HG03039 (cell line): ENCODE results near the gene FHAD1.

Experiments used
- ATAC-seq: cut with Tn5 transposase; IDR thresholded peaks from one replicate; pipeline ENCODE4 v1.9.1; 2021; ENCODE audit warnings: mild to moderate bottlenecking, moderate library complexity; ENCODE audit not compliant: unreplicated experiment

FHAD1 gene

DNA sequence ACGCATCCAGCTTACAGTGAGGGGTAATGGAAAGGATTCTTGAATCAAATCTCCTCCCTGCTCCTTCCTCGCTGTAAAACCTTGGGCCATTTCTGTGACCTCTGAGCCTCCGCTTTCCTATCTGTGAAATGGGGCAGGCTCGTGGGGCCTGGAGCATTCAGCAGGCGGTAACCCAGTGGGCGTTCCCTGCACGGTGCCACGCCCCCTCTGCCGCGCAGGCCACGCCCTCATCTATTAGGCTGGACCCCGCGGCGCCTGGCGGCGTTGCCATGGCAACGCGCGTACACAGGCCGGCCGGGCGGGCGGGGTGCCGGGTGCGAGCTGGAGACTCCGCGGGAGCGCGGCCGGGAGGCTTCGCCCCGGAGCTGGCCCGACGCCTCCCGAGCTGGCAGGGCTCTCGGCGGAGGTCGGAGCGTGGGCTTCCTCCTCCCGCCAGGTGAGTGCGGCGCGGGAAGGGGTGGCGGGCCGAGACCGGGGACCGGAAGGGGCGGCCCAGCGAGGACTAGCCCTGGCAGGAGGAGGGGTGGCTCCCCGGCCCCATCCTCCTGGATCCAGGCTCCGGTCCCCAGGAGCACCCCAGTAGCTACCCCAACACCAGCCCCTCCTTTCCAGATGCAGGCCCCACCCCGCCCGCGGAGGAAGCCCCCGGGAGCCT lies at the start of gene FHAD1:
Gene FHAD1 (plus strand): TSS at position 264 of the 655 bp plus-strand sequence. CDS start 4,562 bp downstream, outside the sequence.
- no peak for ATAC-seq

- ATAC-seq = no peak
Observed at GRCh38 chr1:15197591-15198447, 49.2 kb upstream of the FHAD1 start.

DNA sequence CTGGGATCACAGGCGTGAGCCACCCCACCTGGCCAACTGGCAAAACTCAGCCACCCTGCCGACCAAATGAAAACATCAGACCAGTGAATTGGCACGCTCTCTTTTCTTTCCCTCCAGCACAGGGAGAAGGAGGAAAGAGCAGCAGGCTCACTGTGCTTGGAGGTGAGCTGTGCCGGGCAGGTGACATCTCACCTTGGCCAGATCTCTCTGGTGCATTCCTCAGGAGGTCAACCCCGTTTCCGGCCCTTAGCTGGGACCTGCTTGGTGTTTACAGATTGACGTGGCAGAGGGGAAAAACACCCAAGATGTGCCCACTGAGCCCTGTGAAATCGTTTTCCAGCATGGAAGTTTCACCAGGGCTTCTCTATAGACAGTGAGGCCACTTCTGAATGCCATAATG lies 48.3 kb upstream of the FHAD1 start:
- no peak for ATAC-seq

GRCh38 chr1:15201221-15201620 lies 45.8 kb upstream of the FHAD1 start:
- ATAC-seq = no peak

GRCh38 chr1:15201849-15202551 lies 45.0 kb upstream of the FHAD1 start:
- no peak for ATAC-seq

GRCh38 chr1:15204931-15205330 lies 42.1 kb upstream of the FHAD1 start:
- ATAC-seq = no peak

- ATAC-seq = no peak
Observed at GRCh38 chr1:15205586-15206346, 41.3 kb upstream of the FHAD1 start.

- ATAC-seq = no peak
Observed at GRCh38 chr1:15206418-15207030, 40.5 kb upstream of the FHAD1 start.

DNA sequence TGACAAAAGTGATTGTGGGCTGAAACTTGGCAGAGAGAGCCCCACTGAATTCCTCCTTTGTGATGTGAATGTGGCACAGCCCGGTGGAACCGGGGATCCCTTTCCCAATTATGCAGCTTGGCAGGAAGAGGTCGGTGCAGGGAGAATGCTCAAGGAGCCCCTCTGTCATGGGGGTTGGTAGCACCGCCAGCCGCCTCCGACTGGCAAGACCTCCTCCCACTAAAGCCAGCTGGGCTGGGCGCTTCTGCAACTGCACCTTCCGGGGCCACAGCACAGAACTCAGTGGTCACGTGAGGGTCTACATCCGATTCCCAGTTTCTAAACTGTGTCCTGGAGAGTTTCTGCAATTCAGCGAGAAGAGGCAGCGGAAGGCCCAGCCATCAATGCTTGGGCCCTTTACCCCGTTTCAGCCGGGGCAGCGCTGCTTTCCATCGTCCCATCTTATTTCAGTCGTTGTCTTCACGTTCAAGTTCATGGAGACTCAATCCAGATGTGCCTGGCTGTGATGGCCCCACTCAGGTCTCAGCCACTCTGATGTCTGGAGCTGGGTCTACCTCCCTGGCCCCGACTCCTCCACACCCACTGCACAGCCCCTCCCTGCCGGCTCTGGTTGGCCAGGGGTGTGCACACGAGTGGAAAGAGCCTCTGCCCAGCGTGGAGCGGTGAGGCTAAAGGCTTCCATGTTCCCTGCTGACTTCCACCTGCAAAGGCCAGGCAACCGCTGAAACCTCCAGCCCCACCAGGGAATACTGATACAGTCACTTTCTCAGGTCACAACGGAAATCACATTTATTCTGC lies 39.8 kb upstream of the FHAD1 start:
- no peak for ATAC-seq

- no peak for ATAC-seq
Observed at GRCh38 chr1:15207829-15208429, 39.1 kb upstream of the FHAD1 start.

DNA sequence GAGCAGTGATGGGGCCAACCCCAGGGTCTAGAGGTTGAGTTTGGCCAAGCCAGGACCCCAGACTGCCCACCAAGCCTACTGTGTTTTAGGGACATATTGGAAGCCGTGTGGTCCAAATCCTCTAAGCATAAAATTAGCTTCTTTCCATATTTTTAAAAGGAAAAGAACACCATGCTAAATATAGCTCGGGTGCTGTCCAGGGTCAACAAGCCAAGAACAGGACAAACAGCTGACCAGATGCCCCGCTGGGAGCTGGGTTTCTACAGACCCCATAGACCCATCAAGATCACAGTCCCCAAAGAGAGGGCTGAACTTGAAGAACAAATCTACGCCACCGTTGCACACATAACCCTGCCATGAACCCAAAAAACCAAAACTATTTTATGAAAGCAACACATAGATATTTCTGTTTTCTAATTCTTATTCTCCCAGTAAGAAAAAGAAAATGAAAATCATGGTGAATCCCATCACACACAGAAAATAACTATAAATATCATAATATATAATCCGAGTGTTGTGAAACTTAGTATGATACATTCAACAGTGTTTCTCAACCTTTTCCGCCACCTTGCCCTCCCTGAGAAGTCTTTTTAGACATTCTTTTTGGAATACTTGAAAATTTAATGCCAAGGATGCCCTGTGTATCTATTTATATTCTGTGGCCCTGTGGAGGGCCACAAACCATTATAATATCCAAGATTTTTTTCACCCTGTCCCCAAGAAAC lies 36.2 kb upstream of the FHAD1 start:
- ATAC-seq = no peak

DNA sequence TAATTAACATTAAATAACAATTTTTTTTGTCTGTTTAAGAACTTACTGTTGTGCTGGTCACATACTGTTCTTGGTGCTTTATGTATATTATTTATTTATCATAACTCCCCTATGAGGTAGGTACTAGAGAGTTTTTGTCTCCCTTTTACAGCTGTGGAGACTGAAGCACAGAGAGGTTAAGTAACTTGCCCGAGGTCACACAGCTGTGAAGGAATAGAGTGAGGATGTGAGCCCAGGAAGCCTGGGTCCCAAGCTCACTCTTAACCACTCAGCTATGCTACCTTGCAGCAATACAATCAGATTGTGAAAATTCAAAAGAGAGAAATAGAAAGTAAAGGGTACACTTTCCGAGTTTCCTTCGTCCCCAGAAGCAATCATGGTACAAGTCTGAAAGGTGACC lies 35.6 kb upstream of the FHAD1 start:
- ATAC-seq = no peak

DNA sequence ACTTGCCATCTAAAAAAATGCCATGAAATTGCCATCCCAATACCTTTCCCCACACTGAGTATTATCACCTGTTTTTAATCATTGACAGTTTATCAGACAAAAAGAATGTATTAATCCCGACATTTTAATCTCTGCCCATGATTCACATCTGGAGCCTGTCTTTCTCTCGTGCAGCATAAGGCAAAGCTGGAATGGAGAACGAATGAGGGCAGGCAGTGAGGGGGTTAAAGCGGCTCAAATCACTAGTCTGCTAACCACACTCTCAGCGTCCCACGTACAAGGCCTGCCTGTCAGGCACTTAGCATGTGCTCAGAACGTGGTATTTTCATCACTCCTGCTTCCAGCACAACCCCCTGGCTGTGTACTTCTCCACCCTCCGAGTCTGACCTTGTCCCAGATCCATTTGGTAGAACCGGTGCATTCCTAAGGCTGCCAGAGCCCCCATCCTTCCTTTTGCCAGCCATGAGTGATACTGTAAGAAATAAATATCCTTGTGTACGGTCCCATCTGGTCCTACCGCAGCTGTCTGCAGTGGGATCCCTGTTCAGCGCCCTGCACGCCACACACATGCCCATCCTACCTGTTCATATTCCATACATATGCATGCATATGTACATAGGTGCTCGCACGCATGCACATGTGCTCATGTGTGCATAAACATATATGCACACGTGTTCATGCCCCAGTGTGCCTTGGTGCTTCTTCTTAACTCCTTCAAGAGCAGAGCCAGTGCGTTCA lies 34.6 kb upstream of the FHAD1 start:
- ATAC-seq = no peak

DNA sequence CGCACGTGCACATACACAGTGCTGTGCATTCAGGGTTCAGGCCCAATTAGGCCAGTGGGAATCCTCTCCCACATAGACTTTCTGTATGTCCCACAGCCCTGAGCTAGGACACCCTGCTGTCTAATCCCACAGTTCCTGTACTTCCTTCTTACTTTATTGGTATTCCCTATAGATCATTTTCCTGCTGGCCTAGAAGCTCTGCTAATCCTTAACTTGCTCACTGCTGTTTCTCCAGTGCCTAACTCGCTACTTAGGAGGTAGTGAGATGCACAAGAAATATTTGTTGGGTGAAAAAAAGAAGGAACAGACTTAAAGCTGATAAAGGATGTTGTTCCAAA lies 34.1 kb upstream of the FHAD1 start:
- ATAC-seq = no peak

DNA sequence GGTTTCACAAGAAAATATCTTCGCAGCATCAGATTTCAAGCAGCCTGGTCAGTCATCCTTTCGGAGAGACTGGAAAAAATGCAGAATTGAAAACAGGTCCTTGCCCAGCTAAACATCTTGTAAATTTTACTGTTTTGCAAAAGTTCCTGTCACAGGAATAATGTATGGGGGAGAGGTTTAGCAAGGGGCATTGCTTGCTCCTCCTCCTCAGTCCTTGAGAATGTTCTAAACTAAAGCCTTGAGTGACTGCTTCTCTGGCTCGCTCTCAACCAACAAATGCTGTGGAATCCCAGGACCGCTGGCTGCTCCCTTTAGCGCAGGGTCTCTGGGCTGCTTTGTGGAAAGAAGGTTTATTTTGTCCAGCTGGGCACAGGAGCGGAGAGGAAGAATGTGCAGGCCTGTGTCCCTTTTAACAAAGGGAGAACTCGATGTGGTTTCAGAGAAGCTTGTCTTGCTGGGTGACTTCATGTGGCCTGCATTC lies 33.6 kb upstream of the FHAD1 start:
- ATAC-seq = no peak

- no peak for ATAC-seq
Observed at GRCh38 chr1:15214527-15214926, 32.5 kb upstream of the FHAD1 start.

GRCh38 chr1:15215116-15215515 lies 31.9 kb upstream of the FHAD1 start:
- no peak for ATAC-seq

DNA sequence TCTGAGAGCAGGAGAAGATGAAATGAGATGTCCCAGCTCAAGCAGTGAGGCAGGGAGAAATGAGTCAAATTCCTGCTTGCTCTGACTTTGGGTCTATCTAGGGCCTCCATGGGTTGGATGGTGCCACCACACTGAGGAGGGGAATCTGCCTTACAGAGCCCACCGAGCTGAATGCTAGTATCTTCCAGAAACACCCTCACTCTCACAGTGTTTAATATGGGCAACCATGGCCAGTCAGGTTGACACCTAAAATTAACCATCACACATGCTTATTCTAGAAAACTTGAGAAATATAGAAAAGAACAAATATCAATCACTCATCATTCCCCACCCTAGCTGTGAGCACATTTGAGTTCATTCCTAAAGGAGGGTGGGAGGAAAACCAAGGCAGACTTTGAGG lies 29.4 kb upstream of the FHAD1 start:
- no peak for ATAC-seq
